Activated gamma-delta T cell (primary cell): ENCODE results near the gene ADGB.
"Not testable (repeated sequence)": the region's sequence is repeated elsewhere in the genome, so short reads cannot be mapped to it uniquely, and the experiment has no call there.

Experiments used
- DNase-seq: peaks from one replicate; lab custom pipeline; 2025; lab: John Stamatoyannopoulos, UW
- total RNA-seq, 2 donors: gene quantifications; one replicate each; lab custom pipeline; 2026; lab: John Stamatoyannopoulos, UW

The ADGB gene
- total RNA-seq = 0 to 0.04 reads per million in 2 donors

- no peak for DNase-seq
These were observed at the start of gene ADGB for GRCh38 chr6:146598772-146599405. TSS of gene ADGB (plus strand) at chr6:146598972. CDS start at chr6:146599041, 69 bp downstream.

GRCh38 chr6:146550911-146551310 is 47.9 kb upstream of the ADGB start:
- DNase-seq = no peak

DNA sequence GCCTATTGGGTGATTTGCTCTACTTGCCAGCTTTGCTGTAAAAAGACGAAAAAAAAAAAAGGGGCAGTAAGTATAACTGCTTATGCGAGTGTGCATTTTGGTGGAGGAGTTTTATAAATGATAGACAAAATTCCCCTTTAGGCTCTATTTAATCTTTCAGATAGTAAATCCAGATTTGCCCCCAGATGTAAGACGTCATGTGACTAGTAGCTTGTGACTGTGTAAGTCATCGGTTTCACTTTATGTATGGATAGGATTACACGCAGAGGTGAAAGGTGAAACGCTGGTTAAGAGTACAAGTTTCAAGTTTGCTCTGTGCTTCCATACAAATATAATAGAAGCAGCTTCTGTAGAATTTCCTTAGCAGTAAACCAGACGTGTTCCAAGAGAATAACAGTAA is 47.2 kb upstream of the ADGB start:
- no peak for DNase-seq

- no peak for DNase-seq
These were observed 45.2 kb upstream of the ADGB start for GRCh38 chr6:146553377-146554135.

DNA sequence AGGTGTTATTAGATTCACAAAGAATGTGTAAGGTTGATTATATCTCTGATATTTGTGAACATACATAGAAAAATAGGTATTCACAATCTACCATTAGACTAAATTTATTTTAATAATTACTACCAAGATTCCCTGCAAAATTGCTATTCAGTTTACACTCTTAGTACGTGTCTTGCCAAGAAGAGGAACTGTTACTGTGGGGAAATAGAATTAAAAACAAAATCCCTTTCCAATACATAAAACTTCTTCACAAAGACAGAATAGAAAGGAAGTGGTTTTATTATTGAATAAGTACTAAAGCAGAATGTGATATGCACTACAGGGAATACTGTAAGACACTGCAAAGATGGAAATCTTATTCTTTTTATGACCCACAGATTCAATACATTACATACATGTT is 38.2 kb upstream of the ADGB start:
- no peak for DNase-seq

DNA sequence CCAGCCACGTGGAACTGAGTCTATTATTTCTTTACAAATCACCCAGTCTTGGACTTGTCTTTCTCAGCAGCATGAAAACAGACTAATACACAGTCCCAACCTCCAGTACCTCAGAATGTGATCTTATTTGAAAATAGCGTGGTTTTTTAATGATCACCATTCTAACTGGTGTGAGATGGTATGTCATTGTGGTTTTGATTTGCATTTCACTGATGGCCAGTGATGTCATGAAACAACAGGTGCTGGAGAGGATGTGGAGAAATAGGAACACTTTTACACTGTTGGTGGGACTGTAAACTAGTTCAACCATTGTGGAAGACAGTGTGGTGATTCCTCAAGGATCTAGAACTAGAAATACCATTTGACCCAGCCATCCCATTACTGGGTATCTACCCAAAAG is 32.1 kb upstream of the ADGB start:
- not testable (repeated sequence) for DNase-seq

GRCh38 chr6:146568619-146569018 is 30.2 kb upstream of the ADGB start:
- DNase-seq = not testable (repeated sequence)

DNA sequence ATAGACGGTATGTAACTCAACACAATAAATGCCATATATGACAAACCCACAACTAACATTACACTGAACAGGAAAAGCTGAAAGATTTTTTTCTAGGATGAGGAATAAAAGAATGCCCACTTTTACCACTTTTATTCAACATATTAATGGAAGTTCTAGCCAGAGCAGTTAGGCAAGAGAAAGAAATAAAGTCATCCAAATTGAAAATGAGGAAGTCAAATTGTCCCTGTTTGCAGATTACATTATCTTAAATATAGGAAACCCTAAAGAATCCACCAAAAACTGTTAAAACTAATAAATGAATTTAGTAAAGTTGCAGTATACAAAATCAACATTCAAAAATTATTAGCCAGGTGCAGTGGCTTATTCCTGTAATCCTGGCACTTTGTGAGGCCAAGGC is 24.6 kb upstream of the ADGB start:
- no peak for DNase-seq

GRCh38 chr6:146578054-146578453 is 20.7 kb upstream of the ADGB start:
- no peak for DNase-seq

- DNase-seq = no peak
These were observed 16.8 kb upstream of the ADGB start for GRCh38 chr6:146581968-146582367.

DNA sequence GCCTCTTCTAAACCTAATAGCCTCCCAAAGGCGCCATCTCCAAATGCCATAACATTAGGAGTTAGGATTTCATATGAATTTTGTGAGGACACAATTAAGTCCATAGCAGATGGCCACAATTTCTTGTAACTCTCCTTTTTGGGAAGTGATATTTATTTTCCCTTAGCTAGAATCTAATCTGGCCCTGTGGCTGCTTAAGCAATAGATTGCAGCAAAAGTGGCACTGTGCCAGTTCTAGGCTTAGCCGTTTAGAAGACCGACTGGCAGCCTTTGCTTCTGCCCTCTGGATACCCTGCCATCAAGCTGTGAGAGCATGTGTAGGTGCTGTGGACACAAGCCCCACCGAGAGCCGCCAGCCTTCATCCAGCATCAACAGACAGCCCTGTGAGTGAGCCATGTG is 15.9 kb upstream of the ADGB start:
- DNase-seq = no peak

- DNase-seq = no peak
These were observed 14.8 kb upstream of the ADGB start for GRCh38 chr6:146583966-146584365.

- no peak for DNase-seq
These were observed 11.3 kb upstream of the ADGB start for GRCh38 chr6:146587459-146587858.

GRCh38 chr6:146590492-146590891 is 8.3 kb upstream of the ADGB start:
- no peak for DNase-seq

DNA sequence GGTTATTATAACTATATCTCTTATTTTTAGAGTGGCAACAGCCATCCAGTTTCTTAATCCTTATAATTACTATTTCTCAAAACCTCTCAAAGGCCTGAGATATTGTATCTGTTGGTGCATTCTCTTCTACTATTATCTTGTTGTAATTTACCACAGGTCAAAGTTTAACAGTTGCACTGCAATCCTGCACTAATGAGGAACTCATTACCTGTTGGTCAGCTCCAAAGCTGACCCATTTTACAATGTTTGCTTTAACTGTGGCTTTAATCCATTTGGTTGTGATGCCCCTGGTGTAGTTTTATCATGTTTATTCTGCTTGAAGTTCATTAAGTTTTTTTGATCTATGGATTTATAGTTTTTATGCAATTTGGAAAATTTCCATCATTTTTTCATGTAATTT is 6.3 kb upstream of the ADGB start:
- DNase-seq = no peak

GRCh38 chr6:146593986-146594385 is 4.8 kb upstream of the ADGB start:
- no peak for DNase-seq

DNA sequence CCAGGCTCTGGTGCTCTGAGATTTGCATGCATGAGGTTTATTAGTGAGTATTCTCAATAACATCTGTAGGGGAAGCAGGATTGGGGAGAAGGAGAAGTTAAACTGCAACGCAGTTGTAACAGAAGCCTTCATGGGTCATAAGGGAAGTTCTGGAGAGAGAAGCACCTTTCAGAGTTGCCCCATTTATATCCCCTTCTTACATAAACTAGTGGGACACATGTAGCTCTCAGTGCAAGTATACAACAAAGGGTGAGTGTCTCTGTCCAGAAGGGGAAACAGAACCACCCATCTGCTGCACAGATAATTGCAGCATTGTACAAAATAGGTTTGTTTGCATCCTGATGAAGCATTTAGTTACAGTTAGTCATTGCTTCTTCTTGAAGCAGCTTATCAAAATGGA is 4.3 kb upstream of the ADGB start:
- DNase-seq = no peak

DNA sequence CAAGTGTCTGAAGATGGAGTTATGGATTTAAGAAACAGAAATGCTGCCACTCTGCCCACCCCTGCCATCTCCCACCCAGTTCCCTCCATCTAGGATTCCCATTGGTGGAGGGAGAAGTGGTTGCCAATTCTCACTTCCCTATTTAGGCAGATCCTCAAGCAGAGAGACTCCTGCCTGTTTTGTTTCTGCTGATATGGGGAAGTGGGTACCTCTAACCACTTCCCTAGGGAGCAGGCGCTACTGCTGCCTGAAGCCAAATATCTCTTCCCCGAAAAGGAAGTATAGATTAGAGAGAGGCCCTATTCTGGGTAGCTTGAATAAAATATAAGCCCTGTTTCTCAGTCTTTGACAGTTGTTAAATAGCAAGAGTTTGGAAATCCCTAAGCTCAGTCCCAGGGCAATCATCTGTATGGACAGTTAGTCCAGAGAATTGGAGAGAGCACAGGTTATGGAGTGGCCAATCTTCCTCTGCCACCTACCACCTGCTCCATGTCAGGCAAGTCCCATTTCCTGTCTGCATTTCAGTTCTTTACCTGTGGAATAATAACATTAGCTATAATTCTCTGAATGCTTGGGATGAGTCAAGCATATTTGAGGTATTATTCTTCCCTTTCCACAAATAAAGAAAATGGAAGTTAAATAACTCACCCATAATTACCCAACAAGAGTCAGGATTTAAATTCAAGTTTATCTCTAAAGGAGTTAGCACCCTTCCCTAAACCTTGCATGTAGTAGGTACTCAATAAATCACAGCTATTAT is 2.6 kb upstream of the ADGB start:
- DNase-seq = no peak

- no peak for DNase-seq
These were observed 2.6 kb downstream of the ADGB start for GRCh38 chr6:146601352-146601751.

DNA sequence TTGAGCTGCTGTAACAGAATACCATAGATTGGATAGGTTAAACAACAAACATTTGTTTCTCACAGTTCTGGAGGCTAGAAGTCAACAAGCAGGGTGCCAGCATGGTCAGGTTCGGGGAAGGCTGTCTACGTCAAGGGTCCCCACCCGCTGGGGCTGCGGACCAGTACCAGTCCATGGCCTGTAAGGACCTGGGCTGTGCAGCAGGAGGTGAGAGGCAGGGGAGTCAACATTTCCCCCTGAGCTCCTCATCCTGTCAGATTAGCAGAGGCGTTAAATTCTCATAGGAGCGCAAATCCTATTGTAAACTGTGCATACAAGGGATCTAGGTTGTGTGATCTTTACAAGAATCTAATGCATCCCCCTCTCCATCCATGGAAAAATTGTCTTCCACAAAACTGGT is 3.8 kb downstream of the ADGB start:
- DNase-seq = no peak

- DNase-seq = no peak
These were observed 15.2 kb downstream of the ADGB start for GRCh38 chr6:146613947-146614346.

- no peak for DNase-seq
These were observed 21.9 kb downstream of the ADGB start for GRCh38 chr6:146620655-146621054.

- no peak for DNase-seq
These were observed 29.6 kb downstream of the ADGB start for GRCh38 chr6:146628350-146628749.
